HepG2 (cell line): ENCODE data around the gene PLCG1. TPM values are rescaled to one million over a fixed set of nuclear protein-coding genes. Genes with fewer than 3 reads are reported as not detected.

Source experiments
- ATAC-seq: fragments of 200-7000 bp; cut with Tn5 transposase; 3 replicates; pipeline ENCODE4 v1.9.1; 2020; ENCODE audit warnings: mild to moderate bottlenecking, moderate library complexity
- BruUV-seq: library from RNA; stranded (reverse); fragments of 400-500 nt; replicated peaks from 2 replicates; lab custom pipeline; 2021; lab: Mats Ljungman, UMichigan
- CTCF ChIA-PET: fragments of 300-600 bp; formaldehyde crosslinking; extraction: SDS; loops from one replicate; lab custom pipeline; 2021; ENCODE audit warnings: low total read pairs, inconsistent platforms, low intra/inter-chr PET ratio; lab: Yijun Ruan, JAX
- POLR2A ChIA-PET: fragments of 350-600 bp; sonication (Branson Sonifier 250); formaldehyde crosslinking; loops from one replicate; lab custom pipeline; 2020; ENCODE audit warnings: antibody characterized with exemption, inconsistent platforms; lab: Yijun Ruan, JAX
- DNase-seq: peaks from one replicate; pipeline ENCODE4 v3.0.0-alpha.2; 2015; ENCODE audit warnings: low spot score
- FAIRE-seq: peaks from 3 replicates; lab custom pipeline; 2011; peaks lifted over from hg19 to GRCh38; lab: Jason Lieb, UNC
- H2AFZ ChIP-seq: one replicate; pipeline ENCODE4 v1.6.1; 2011; ENCODE audit warnings: low read length, inconsistent platforms
- H3K27ac ChIP-seq: fragments of 300-600 bp; 3 replicates; pipeline ENCODE4 v1.8.0; 2011; ENCODE audit warnings: mixed run types, mild to moderate bottlenecking, mixed read lengths, low read length, inconsistent platforms; ENCODE audit not compliant: insufficient read depth; ENCODE audit errors: extremely low read length
- H3K27me3 ChIP-seq, 2 experiments: fragments of 200-600 bp in 1 of 2; 2 replicates in 1 of 2; 3 replicates in 1 of 2; pipeline versions ENCODE4 v1.6.0 to v1.8.0; 2011; ENCODE audit warnings: low read length in 2 of 2, mild to moderate bottlenecking in 2 of 2, moderate library complexity in 2 of 2, inconsistent platforms in 1 of 2; ENCODE audit not compliant: insufficient read depth in 2 of 2, control insufficient read depth in 1 of 2
- H3K36me3 ChIP-seq, 2 experiments: fragments of 200-600 bp in 1 of 2; replicated peaks in 1 of 2; 2 replicates in 1 of 2; 3 replicates in 1 of 2; pipeline versions ENCODE4 v1.5.1 to v1.8.0; 2011; ENCODE audit warnings: low read length in 2 of 2, inconsistent platforms in 1 of 2; ENCODE audit not compliant: insufficient read depth in 2 of 2, control insufficient read depth in 1 of 2
- H3K4me1 ChIP-seq: 2 replicates; pipeline ENCODE4 v1.5.1; 2012; ENCODE audit warnings: low read length, inconsistent platforms; ENCODE audit not compliant: insufficient read depth
- H3K4me2 ChIP-seq: 2 replicates; pipeline ENCODE4 v1.6.0; 2011; ENCODE audit warnings: low read depth, low read length, inconsistent platforms
- H3K4me3 ChIP-seq, 3 experiments: fragments of 200-600 bp in 1 of 3; sonication (generic), shearing (Covaris generic) in 1 of 3; replicated peaks in 1 of 3; 2 replicates each; pipeline ENCODE4 v1.5.1; 2011 to 2016; ENCODE audit warnings: low read length in 3 of 3, inconsistent platforms in 2 of 3, low read depth in 2 of 3, mild to moderate bottlenecking in 2 of 3, control low read depth in 1 of 3, mixed read lengths in 1 of 3; ENCODE audit not compliant: insufficient read depth in 1 of 3
- H3K79me2 ChIP-seq: one replicate; pipeline ENCODE4 v1.6.1; 2011; ENCODE audit warnings: low read length, inconsistent platforms; ENCODE audit not compliant: insufficient read depth
- H3K9ac ChIP-seq: 2 replicates; pipeline ENCODE4 v1.6.0; 2011; ENCODE audit warnings: mild to moderate bottlenecking, low read depth, low read length, inconsistent platforms; ENCODE audit not compliant: insufficient read depth
- H3K9me3 ChIP-seq: 2 replicates; pipeline ENCODE4 v1.5.1; 2012; ENCODE audit warnings: mild to moderate bottlenecking, low read length
- H4K20me1 ChIP-seq: 2 replicates; pipeline ENCODE4 v1.6.0; 2011; ENCODE audit warnings: inconsistent platforms, mild to moderate bottlenecking, low read length, moderate library complexity; ENCODE audit not compliant: insufficient read depth
- ATF7 ChIP-seq, 2 experiments: fragments of 450-650 bp in 1 of 2; sonication (generic) in 1 of 2; formaldehyde crosslinking in 1 of 2; IDR thresholded peaks; 2 replicates each; pipeline versions ENCODE4 v1.4.0 to v1.6.1; 2016 to 2020; ENCODE audit warnings: antibody characterized with exemption in 1 of 2, mild to moderate bottlenecking in 1 of 2, missing genetic modification reagents in 1 of 2
- HNRNPL ChIP-seq: fragments of 200-400 bp; formaldehyde crosslinking; IDR thresholded peaks from 2 replicates; pipeline ENCODE4 v1.6.1; 2017; ENCODE audit warnings: mild to moderate bottlenecking, low read depth, low read length
- MNT ChIP-seq: fragments of 450-650 bp; IDR thresholded peaks from 2 replicates; pipeline ENCODE4 v1.6.1; 2016
- NR0B2 ChIP-seq: sonication (generic); formaldehyde crosslinking; IDR thresholded peaks from 2 replicates; pipeline ENCODE4 v1.4.0; 2020; ENCODE audit warnings: mild to moderate bottlenecking, missing genetic modification reagents
- PHF20 ChIP-seq: sonication (generic); formaldehyde crosslinking; IDR thresholded peaks from 2 replicates; pipeline ENCODE4 v1.5.0; 2020; ENCODE audit warnings: mild to moderate bottlenecking, missing genetic modification reagents
- POLR2A ChIP-seq, 2 experiments: IDR thresholded peaks; 2 replicates each; pipeline ENCODE4 v1.6.1; 2011; ENCODE audit warnings: low read depth in 2 of 2, low read length in 2 of 2, mild to moderate bottlenecking in 1 of 2, moderate library complexity in 1 of 2; ENCODE audit not compliant: insufficient read depth in 1 of 2
- SRSF9 ChIP-seq: fragments of 200-400 bp; formaldehyde crosslinking; IDR thresholded peaks from 2 replicates; pipeline ENCODE4 v1.6.1; 2018; ENCODE audit warnings: borderline replicate concordance, mild to moderate bottlenecking, low read depth, low read length; ENCODE audit not compliant: insufficient read depth, poor library complexity, severe bottlenecking
- STAT6 ChIP-seq: sonication (generic); formaldehyde crosslinking; IDR thresholded peaks from 2 replicates; pipeline ENCODE4 v1.4.0; 2020; ENCODE audit warnings: missing genetic modification reagents, mild to moderate bottlenecking, borderline replicate concordance
- THAP7 ChIP-seq: sonication (generic); formaldehyde crosslinking; IDR thresholded peaks from 2 replicates; pipeline ENCODE4 v1.8.1; 2023; ENCODE audit warnings: mild to moderate bottlenecking, missing genetic modification reagents
- WGBS: methylation state at CpG from one replicate; pipeline ENCODE4 v1.1.6; 2017; ENCODE audit warnings: low lambda C conversion rate; 5-methylcytosine and 5-hydroxymethylcytosine counted together
- in situ Hi-C: cut with HindIII; loops from 2 replicates; pipeline ENCODE4 v1.10.0; 2017; ENCODE audit warnings: low pct_unique_long_range_greater_than_20kb; ENCODE audit not compliant: extremely low pct_ligation_motif_present
- intact Hi-C: fragments of 100-400 bp; cut with micrococcal nuclease; formaldehyde crosslinking; loops from one replicate; pipeline ENCODE4 v1.10.0; 2022; ENCODE audit not compliant: unreplicated experiment
- polyA plus RNA-seq, 8 experiments: library from polyadenylated mRNA; depleted of rRNA in 3 of 8; stranded (reverse) in 7 of 8; unstranded in 1 of 8; fragments of >200 nt; fragmentation: Illumina TruSeq in 4 of 8; extraction: Trizol in 4 of 8; gene quantifications; 2 replicates each; pipeline versions ENCODE4 v1.2.1 to v1.2.3, GENCODE V29; 2011 to 2016; ENCODE audit warnings: low read depth in 4 of 8, missing spikeins in 1 of 8, mixed read lengths in 1 of 8; ENCODE audit not compliant: insufficient read depth in 1 of 8
- total RNA-seq, 5 experiments: library from RNA; depleted of rRNA; stranded (reverse); fragments of >200 nt; fragmentation: Illumina TruSeq; extraction: Trizol; gene quantifications; 2 replicates each; pipeline ENCODE4 v1.2.3, GENCODE V29; 2016; ENCODE audit warnings: low read depth in 1 of 5

The PLCG1 gene
- total and polyA plus RNA-seq, 2 of the 13 experiments (the other 11 are each of a cell fraction or from before 2014, with no cell fraction given) = 85.3 to 158 TPM

- Histone ChIP-seq H3K4me2 (peak overlapping the region; percentile 6; the same call in 1 of the 2 replicates), H3K4me1 (peaks cover 85% of the 10 kb centered on the region)
- CTCF ChIA-PET = interaction anchor here (1.2 kb wide), 1 partner anchor 189 kb away, joined by 3 read pairs; the partner anchor contains the start of gene LPIN3
Observed at GRCh38 chr20:41150664-41151063, 13.3 kb downstream of the PLCG1 start.

More at GRCh38 chr20:41150664-41151063, 13.3 kb downstream of the PLCG1 start:
- FAIRE-seq (no peak), ATAC-seq (peak; percentile 1; the same call in 1 of the 3 replicates), DNase-seq (no peak)
- intact Hi-C loops = no loop called here
- no peak overlapping the region for H3K4me3 ChIP-seq
- H3K9ac ChIP-seq = no peak overlapping the region
- peak overlapping the region; percentile 43 for H3K27ac ChIP-seq
- TF ChIP-seq THAP7 (CRISPR knock-in tag) (0 out of 2 replicates have a peak, but pooled peaks have one; percentile 25), STAT6 (no peak), NR0B2 (CRISPR knock-in tag) (no peak), PHF20 (CRISPR knock-in tag) (peak; percentile 27; the same call in 1 of the 2 replicates), MNT (no peak), SRSF9 (no peak), ATF7 (IDR thresholded peaks at IDR 0.05) (peak; percentile 77), ATF7 (CRISPR knock-in tag; IDR thresholded peaks at IDR 0.05) (no peak), HNRNPL (no peak), POLR2A (IDR thresholded peaks at IDR 0.05; ENCODE audit: insufficient read depth in 1 of 2, low read depth in 2 of 2, low read length in 2 of 2) (0 out of 4 replicates have a peak, but pooled peaks of 1 of the 2 experiments have one; percentile 21)
- 80% methylated on average over 3 of the region's 3 CpGs for WGBS
- H3K36me3 ChIP-seq = peaks cover 3 to 35% of the 10 kb centered on the region in 2 experiments; a peak in 4 of 5 replicates
- POLR2A ChIA-PET = interaction anchor here (2.7 to 3.1 kb wide), 2 partner anchors 12 to 15 kb away, joined by 7 to 13 read pairs; no protein-coding TSS in a partner anchor
- H3K79me2 ChIP-seq = peaks cover 98% of the 10 kb centered on the region
- H2AFZ ChIP-seq = no peak overlapping the region
- no peaks in the 10 kb centered on the region for H3K9me3 ChIP-seq
- BruUV-seq = no TSS peak
- peaks cover 84% of the 10 kb centered on the region for H4K20me1 ChIP-seq
- in situ Hi-C loops = no loop called here
- H3K27me3 ChIP-seq = no peaks in the 10 kb centered on the region
